Pancreas (tissue), 10 donors: ENCODE results near the gene ADGRG3. TPM values are rescaled to one million over a fixed set of nuclear protein-coding genes. Genes with fewer than 3 reads are reported as not detected.
"Not testable (repeated sequence)": the region's sequence is repeated elsewhere in the genome, so short reads cannot be mapped to it uniquely, and the experiment has no call there.

Experiments
- ATAC-seq, 4 donors: fragments of 200-7000 bp; cut with Tn5 transposase; one replicate each; pipeline versions ENCODE4 v1.8.0 to v1.9.1; 2020; ENCODE audit warnings: mild to moderate bottlenecking in 4 of 4, moderate library complexity in 4 of 4
- DNase-seq, 6 donors: peaks; one replicate each; pipeline ENCODE4 v3.0.0-alpha.2; 2020
- FAIRE-seq: peaks from 2 replicates; lab custom pipeline; 2012; peaks lifted over from hg19 to GRCh38; lab: Jason Lieb, UNC
- H3K27ac ChIP-seq, 4 donors: fragments of 200-600 bp; sonication (generic); 1 replicate in 3 of 4; 2 replicates in 1 of 4; pipeline versions ENCODE4 v1.5.0 to v1.8.0; 2020
- H3K27me3 ChIP-seq, 4 donors: fragments of 200-600 bp; one replicate each; pipeline ENCODE4 v1.8.0; 2021
- H3K36me3 ChIP-seq, 3 donors: fragments of 200-600 bp; sonication (generic) in 1 of 3; one replicate each; pipeline versions ENCODE4 v1.5.0 to v1.8.0; 2020 to 2021
- H3K4me1 ChIP-seq, 3 donors: fragments of 200-600 bp; one replicate each; pipeline ENCODE4 v1.8.0; 2021
- H3K4me3 ChIP-seq, 4 donors: fragments of 200-600 bp; sonication (generic) in 2 of 4; one replicate each; pipeline versions ENCODE4 v1.5.0 to v1.8.0; 2020 to 2021
- H3K9me3 ChIP-seq, 4 donors: fragments of 200-600 bp; one replicate each; pipeline ENCODE4 v1.8.0; 2021
- WGBS, 2 donors: extraction: QIAGEN DNeasy Blood & Tissue Kit; methylation state at CpG; one replicate each; pipeline ENCODE4 v1.1.7; 2013; 5-methylcytosine and 5-hydroxymethylcytosine counted together
- intact Hi-C, 3 donors: fragments of 100-400 bp; cut with DNase I; formaldehyde crosslinking; loops; one replicate each; pipeline versions ENCODE4 v1.11.1 to v1.14.2; 2022
- polyA plus RNA-seq, 2 donors: library from polyadenylated mRNA; stranded (reverse); fragments of 200-250 nt; gene quantifications; one replicate each; pipeline ENCODE4 v1.2.3, GENCODE V29; 2013
- total RNA-seq, 6 donors: library from RNA; stranded (reverse); fragmentation: NEBNext Ultra II Directional in 4 of 6; extraction: Animal tissue kit (Norgen Biotek cat#: 25700) in 4 of 6; gene quantifications; one replicate each; pipeline versions ENCODE4 v1.2.1 to v1.2.4, GENCODE V29; 2021 to 2023
- TF ChIP-seq, protein P1 (sequence below), 4 donors: fragments of 200-600 bp; sonication (generic) in 3 of 4; IDR thresholded peaks; one replicate each; pipeline versions ENCODE4 v1.5.0 to v1.8.0; 2021; ENCODE audit warnings: antibody characterized with exemption in 4 of 4
- donor health status: healthy with polysubstance abuse.
- donor health status: DM: no; HTN: no; CAD: no; lungs with moderate emphysema.
- donor health status: DM: no; HTN: no; CAD: no.
- donor health status: control.
- donor health status: control.
- donor health status: Bipolar disorder and iron deficiency.
- donor health status: DM: yes; HTN: yes; CAD: no.
- donor health status: DM: no; HTN: no; CAD: no.
- donor health status: DM: no; HTN: no; CAD: no.
- donor health status: DM: yes; HTN: yes; CAD: no.

ADGRG3 gene
- total and polyA plus RNA-seq, 8 donors = 0.14 to 0.84 (median 0.53) TPM

GRCh38 chr16:57711346-57711745 is 43.2 kb downstream of the ADGRG3 start:
- no peak overlapping the region for H3K27ac ChIP-seq
- H3K4me3 ChIP-seq = no peak overlapping the region
- DNase-seq = peak in 1 of 6 donors; percentile 18
- no peaks in the 10 kb centered on the region for H3K27me3 ChIP-seq
- TF ChIP-seq, protein P1, sequence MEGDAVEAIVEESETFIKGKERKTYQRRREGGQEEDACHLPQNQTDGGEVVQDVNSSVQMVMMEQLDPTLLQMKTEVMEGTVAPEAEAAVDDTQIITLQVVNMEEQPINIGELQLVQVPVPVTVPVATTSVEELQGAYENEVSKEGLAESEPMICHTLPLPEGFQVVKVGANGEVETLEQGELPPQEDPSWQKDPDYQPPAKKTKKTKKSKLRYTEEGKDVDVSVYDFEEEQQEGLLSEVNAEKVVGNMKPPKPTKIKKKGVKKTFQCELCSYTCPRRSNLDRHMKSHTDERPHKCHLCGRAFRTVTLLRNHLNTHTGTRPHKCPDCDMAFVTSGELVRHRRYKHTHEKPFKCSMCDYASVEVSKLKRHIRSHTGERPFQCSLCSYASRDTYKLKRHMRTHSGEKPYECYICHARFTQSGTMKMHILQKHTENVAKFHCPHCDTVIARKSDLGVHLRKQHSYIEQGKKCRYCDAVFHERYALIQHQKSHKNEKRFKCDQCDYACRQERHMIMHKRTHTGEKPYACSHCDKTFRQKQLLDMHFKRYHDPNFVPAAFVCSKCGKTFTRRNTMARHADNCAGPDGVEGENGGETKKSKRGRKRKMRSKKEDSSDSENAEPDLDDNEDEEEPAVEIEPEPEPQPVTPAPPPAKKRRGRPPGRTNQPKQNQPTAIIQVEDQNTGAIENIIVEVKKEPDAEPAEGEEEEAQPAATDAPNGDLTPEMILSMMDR (IDR thresholded peaks at IDR 0.05) = no peak
- H3K4me1 ChIP-seq = no peaks in the 10 kb centered on the region
- no peak for FAIRE-seq
- intact Hi-C loops = no loop called here
- 88 to 96% methylated on average over 5 of the region's 5 CpGs for WGBS, 2 donors
- H3K9me3 ChIP-seq = no peaks in the 10 kb centered on the region
- no peaks in the 10 kb centered on the region for H3K36me3 ChIP-seq
- no peak for ATAC-seq

DNA sequence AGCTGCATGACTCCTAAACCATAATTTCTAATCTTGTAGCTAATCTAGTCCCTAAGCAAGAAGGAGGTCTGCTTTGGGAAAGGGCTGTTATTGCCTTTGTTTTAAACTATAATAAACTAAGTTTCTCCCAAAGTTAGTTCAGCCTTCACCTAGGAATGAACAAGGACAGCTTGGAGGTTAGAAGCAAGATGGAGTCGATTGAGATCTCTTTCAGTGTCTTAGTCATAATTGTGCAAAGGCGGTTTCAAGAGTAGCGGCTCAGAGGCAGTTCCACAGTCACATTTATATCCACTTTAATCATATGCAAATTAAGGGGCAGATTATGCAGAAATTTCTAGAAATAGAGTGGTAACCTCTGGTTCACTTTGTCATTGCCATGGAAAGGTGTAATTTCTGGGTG is 43.9 kb downstream of the ADGRG3 start:
- ATAC-seq = no peak
- intact Hi-C loops = no loop called here
- WGBS, 2 donors = 92 to 93% methylated on average over 3 of the region's 3 CpGs
- no peak for FAIRE-seq
- TF ChIP-seq, protein P1 (IDR thresholded peaks at IDR 0.05) = no peak
- Histone ChIP-seq H3K27me3 (no peaks in the 10 kb centered on the region), H3K27ac (no peak overlapping the region), H3K4me3 (no peak overlapping the region), H3K4me1 (no peaks in the 10 kb centered on the region), H3K36me3 (no peaks in the 10 kb centered on the region), H3K9me3 (no peaks in the 10 kb centered on the region)
- no peak for DNase-seq

DNA sequence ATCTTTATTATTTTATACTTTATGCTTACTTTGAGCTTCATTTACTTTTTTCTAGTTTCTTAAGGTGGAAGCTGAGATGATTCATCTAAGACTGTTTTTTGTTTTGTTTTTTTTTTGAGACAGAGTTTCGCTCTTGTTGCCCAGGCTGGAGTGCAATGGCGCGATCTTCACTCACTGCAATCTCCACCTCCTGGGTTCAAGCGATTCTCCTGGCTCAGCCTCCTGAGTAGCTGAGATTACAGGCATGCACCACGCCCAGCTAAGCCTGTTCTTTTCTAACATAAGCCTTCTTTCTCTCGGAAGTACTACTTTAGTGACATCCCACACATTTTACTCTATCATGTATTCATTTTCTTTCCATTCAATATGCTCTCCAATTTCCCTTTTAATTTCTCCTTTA is 44.5 kb downstream of the ADGRG3 start:
- WGBS, 2 donors = 80 to 86% methylated on average over 6 of the region's 6 CpGs
- intact Hi-C loops, H3K4me3 ChIP-seq, DNase-seq, H3K4me1 ChIP-seq, ATAC-seq, H3K27me3 ChIP-seq, H3K9me3 ChIP-seq, H3K36me3 ChIP-seq, FAIRE-seq, H3K27ac ChIP-seq: not testable (repeated sequence)

DNA sequence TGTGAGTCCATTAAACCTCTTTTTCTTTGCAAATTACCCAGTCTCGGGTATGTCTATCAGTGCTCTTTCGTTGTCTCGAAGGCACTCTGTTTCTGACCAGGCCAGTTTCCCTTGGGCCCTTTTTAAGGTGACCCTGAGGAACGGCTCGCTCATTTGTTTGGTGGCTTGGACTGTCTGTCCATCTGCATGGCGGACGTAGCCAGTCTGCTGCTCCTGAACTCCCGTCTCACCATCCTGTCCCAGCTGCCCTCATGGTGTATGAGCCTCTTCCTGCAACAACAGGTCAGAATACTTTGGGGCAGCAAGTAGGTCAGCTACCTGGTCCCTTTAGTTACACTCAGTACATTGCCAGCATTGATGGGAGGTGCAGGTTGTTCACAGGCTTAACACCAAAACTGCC is 45.5 kb downstream of the ADGRG3 start:
- no peak overlapping the region for H3K27ac ChIP-seq
- H3K36me3 ChIP-seq = no peaks in the 10 kb centered on the region
- 78 to 93% methylated on average over 8 of the region's 8 CpGs for WGBS, 2 donors
- H3K9me3 ChIP-seq = no peaks in the 10 kb centered on the region
- TF ChIP-seq, protein P1 (IDR thresholded peaks at IDR 0.05) = no peak
- FAIRE-seq (no peak), DNase-seq (peak in 1 of 6 donors; percentile 8), ATAC-seq (no peak)
- no peak overlapping the region for H3K4me3 ChIP-seq
- intact Hi-C loops = no loop called here
- H3K4me1 ChIP-seq = no peaks in the 10 kb centered on the region
- H3K27me3 ChIP-seq = no peaks in the 10 kb centered on the region

DNA sequence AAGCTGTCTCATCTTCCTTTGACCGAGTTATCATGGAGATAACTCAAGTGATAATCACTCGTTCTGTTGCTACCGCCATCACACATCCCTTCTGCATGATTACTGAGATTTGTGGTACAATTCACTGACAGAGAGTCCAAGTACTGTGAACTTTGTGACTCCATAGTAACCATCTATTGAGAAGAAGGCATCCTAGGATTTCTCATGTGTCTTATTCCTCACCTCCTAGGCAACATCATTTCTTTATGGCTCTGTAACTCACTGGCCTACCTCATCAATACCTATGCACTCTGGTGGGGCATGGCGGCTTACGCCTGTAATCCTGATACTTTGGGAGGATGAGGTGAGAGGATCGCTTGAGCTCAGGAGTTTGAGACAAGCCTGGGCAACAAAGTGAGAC is 45.9 kb downstream of the ADGRG3 start:
- FAIRE-seq (no peak), DNase-seq (no peak), ATAC-seq (no peak)
- 73 to 90% methylated on average over 6 of the region's 6 CpGs for WGBS, 2 donors
- Histone ChIP-seq H3K36me3 (no peaks in the 10 kb centered on the region), H3K9me3 (no peaks in the 10 kb centered on the region), H3K4me1 (no peaks in the 10 kb centered on the region), H3K27ac (no peak overlapping the region), H3K27me3 (no peaks in the 10 kb centered on the region), H3K4me3 (no peak overlapping the region)
- intact Hi-C loops = no loop called here
- TF ChIP-seq, protein P1 (IDR thresholded peaks at IDR 0.05) = no peak
